Nephron progenitor cell (in vitro differentiated cells): ENCODE measurements around the gene CMSS1.

Source experiments
- DNase-seq: peaks from one replicate; pipeline ENCODE4 v3.0.0; 2021
- H3K27ac Mint-ChIP-seq: 2 replicates; pipeline ENCODE4 v1.8.0; 2021; ENCODE audit warnings: mild to moderate bottlenecking, moderate library complexity, mixed read lengths
- H3K27me3 Mint-ChIP-seq: 2 replicates; pipeline ENCODE4 v1.8.0; 2021; ENCODE audit warnings: mild to moderate bottlenecking, low read depth, mixed read lengths; ENCODE audit not compliant: poor library complexity
- H3K36me3 Mint-ChIP-seq: 2 replicates; pipeline ENCODE4 v1.8.0; 2021; ENCODE audit warnings: low read depth, mixed read lengths
- H3K4me1 Mint-ChIP-seq: 2 replicates; pipeline ENCODE4 v1.8.0; 2021; ENCODE audit warnings: mixed read lengths
- H3K4me3 Mint-ChIP-seq: 2 replicates; pipeline ENCODE4 v1.8.0; 2021; ENCODE audit warnings: mild to moderate bottlenecking, moderate library complexity, mixed read lengths
- H3K9me3 Mint-ChIP-seq: 2 replicates; pipeline ENCODE4 v1.8.0; 2021; ENCODE audit warnings: mild to moderate bottlenecking, moderate library complexity, mixed read lengths
- CTCF ChIP-seq: fragments of 200-600 bp; sonication (generic); IDR thresholded peaks from 2 replicates; pipeline ENCODE4 v1.5.0; 2021; ENCODE audit warnings: antibody characterized with exemption

The CMSS1 gene

DNA sequence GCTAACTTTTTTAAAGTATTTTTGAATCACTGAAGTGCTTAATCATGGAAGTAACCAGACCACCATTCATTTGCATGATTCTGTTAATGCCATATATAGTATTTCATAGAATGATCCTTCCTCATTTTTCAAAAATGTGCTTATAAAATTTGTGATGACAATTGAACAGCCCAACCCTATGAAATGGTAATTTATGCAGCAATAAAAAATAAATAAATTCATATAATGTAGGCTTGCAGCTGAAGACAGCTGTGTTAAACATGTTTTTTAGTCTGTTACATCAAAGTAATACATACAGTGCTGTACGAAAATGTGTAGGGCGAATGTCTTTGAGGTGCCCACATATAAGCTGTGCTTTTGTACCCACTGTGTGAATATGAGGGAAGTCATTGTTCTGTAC lies 165.0 kb downstream of the CMSS1 start:
- Mint-ChIP-seq H3K27me3 (no peaks in the 10 kb centered on the region), H3K4me3 (no peak overlapping the region), H3K4me1 (no peaks in the 10 kb centered on the region), H3K36me3 (peaks cover 6% of the 10 kb centered on the region), H3K27ac (no peak overlapping the region), H3K9me3 (peaks cover 7% of the 10 kb centered on the region)
- no peak for DNase-seq
- no peak for TF ChIP-seq CTCF

- no peak for TF ChIP-seq CTCF
- DNase-seq, result no peak
- no peak overlapping the region for H3K4me3 Mint-ChIP-seq
- no peaks in the 10 kb centered on the region for H3K9me3 Mint-ChIP-seq
- H3K27me3 Mint-ChIP-seq, result no peaks in the 10 kb centered on the region
- no peak overlapping the region for H3K27ac Mint-ChIP-seq
- H3K4me1 Mint-ChIP-seq, result no peaks in the 10 kb centered on the region
- H3K36me3 Mint-ChIP-seq, result peaks cover 6% of the 10 kb centered on the region
These were observed 166.5 kb downstream of the CMSS1 start for GRCh38 chr3:99984139-99984538.

DNA sequence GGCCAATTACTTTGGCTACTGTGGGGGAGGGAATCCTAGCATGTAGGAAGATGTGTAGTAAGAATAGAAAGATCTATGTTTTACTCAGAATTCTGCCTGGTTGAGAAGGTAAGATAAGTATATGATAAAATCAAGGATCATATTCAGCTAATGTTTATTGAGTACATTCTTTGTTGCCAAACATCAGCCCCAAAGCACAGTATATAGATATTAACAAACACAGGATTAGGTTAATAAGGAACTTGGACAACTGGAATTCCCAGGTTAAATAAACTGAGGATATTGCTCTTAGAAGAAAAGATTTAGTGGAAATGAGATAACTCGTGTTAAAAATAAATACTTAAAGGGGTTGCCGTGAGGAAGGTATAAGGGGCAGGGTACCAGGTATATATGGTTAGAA lies 167.0 kb downstream of the CMSS1 start:
- Mint-ChIP-seq H3K9me3 (no peaks in the 10 kb centered on the region), H3K36me3 (peaks cover 6% of the 10 kb centered on the region), H3K4me3 (no peak overlapping the region), H3K4me1 (no peaks in the 10 kb centered on the region), H3K27me3 (no peaks in the 10 kb centered on the region), H3K27ac (no peak overlapping the region)
- no peak for DNase-seq
- no peak for TF ChIP-seq CTCF

- Mint-ChIP-seq H3K9me3 (peaks cover 24% of the 10 kb centered on the region), H3K27ac (no peak overlapping the region), H3K4me1 (no peaks in the 10 kb centered on the region), H3K27me3 (no peaks in the 10 kb centered on the region), H3K36me3 (peaks cover 26% of the 10 kb centered on the region), H3K4me3 (no peak overlapping the region)
- TF ChIP-seq CTCF, result no peak
- DNase-seq, result no peak
These were observed 172.5 kb downstream of the CMSS1 start for GRCh38 chr3:99990179-99990578.

DNA sequence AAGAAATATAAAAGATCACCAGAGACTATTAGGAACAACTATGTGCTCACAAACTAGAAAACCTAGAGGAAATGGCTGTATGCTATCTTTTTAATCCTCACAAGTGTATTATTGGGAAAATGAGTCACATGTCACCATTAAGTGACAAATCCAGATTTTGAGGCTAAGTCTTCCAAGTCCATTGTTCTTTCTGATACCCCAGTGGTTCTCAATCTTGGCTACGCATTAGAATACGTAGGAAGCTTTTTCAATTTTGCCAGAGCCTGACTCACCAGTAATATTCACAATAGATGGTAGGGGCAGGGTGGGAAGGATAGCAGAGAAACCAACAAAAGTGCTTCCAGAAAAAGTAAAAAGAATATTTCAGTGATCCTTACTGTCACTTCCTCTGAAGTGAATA lies 179.6 kb downstream of the CMSS1 start:
- DNase-seq, result no peak
- H3K27ac Mint-ChIP-seq, result no peak overlapping the region
- H3K9me3 Mint-ChIP-seq, result peaks cover 50% of the 10 kb centered on the region
- H3K4me3 Mint-ChIP-seq, result no peak overlapping the region
- H3K4me1 Mint-ChIP-seq, result peaks cover 9% of the 10 kb centered on the region
- no peaks in the 10 kb centered on the region for H3K27me3 Mint-ChIP-seq
- H3K36me3 Mint-ChIP-seq, result peaks cover 51% of the 10 kb centered on the region
- TF ChIP-seq CTCF, result no peak

- no peaks in the 10 kb centered on the region for H3K27me3 Mint-ChIP-seq
- no peak overlapping the region for H3K4me3 Mint-ChIP-seq
- H3K4me1 Mint-ChIP-seq, result peaks cover 15% of the 10 kb centered on the region
- DNase-seq, result no peak
- TF ChIP-seq CTCF, result no peak
- H3K27ac Mint-ChIP-seq, result no peak overlapping the region
- H3K9me3 Mint-ChIP-seq, result peaks cover 32% of the 10 kb centered on the region
- H3K36me3 Mint-ChIP-seq, result peaks cover 31% of the 10 kb centered on the region
These were observed 181.9 kb downstream of the CMSS1 start for GRCh38 chr3:99999536-99999935.
